Right hindlimb (tissue), 1 donor: ENCODE results near the gene DOK5.
"Not testable (repeated sequence)": the region's sequence is repeated elsewhere in the genome, so short reads cannot be mapped to it uniquely, and the experiment has no call there.

Source experiments
- DNase-seq: peaks from one replicate; pipeline ENCODE4 v3.0.0-alpha.2; 2018

DOK5 gene

GRCh38 chr20:54472607-54473006, 2.8 kb upstream of the DOK5 start:
- DNase-seq: no peak

GRCh38 chr20:54473340-54473739, 2.1 kb upstream of the DOK5 start:
- DNase-seq: no peak

DNA sequence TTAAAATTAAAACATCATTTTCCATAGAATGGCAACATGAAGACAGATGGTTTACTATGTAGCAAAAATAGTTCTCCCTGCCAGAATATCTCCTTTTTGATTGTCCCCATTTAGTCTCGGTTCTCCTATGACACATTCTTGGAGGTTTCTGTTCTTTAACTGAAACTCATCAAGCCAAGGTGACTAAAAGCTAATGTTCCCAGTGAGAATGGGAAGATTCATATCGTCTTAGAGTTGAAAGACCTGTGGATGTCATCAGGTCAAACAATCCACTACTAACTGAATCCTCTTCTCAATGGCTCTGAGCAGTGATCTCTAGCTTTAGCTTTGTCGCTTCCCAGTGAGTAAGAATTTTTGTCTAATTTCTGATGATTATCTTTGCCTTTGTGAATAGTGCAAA, 1.3 kb upstream of the DOK5 start:
- no peak for DNase-seq

GRCh38 chr20:54474866-54475265, 527 bp upstream of the DOK5 start:
- DNase-seq: no peak

DNA sequence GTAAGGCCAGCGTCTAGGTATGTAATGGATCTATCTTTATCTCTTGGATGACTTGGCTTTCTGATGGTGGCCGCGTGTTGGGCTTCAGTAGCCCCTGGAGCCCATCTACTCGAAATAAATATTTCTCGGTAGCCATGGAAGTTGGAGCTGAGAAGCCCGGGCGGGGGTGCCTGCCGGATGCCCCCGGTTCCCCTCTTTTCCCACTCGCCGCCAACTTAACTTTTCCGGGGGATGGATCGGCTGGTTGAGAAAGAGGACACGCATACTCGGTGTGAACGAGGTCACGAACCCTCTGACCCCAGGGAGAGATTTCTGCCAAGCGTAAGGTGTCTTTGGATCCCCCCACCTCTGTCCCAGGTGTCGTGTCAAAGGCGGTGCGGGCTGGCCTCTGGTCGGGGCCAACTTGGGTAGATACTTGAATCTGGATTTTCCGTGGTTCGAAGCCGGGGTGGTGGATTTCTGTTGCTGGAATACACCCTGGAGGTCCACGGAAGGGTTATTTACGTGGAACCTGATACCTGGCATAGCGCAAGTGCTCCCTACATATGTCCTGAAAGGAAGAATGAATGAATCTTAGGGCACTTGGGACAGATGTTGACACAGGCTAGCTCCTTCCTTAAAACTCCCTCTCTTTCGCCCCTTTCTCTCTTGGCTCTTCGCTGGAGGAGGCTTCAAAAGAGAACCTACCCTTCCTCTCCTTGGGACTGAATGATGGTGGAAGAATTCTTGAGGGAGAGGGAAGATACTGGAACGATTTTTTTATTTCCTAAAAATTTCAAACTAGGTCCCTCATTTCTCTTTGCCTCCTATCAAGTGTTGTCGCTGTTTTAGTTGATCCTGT, 996 bp downstream of the DOK5 start:
- peak; percentile 52 for DNase-seq

- DNase-seq: no peak
These were observed 2.0 kb downstream of the DOK5 start for GRCh38 chr20:54477191-54477955.

- no peak for DNase-seq
These were observed 3.9 kb downstream of the DOK5 start for GRCh38 chr20:54479138-54479906.

GRCh38 chr20:54479937-54480336, 4.5 kb downstream of the DOK5 start:
- DNase-seq: not testable (repeated sequence)

DNA sequence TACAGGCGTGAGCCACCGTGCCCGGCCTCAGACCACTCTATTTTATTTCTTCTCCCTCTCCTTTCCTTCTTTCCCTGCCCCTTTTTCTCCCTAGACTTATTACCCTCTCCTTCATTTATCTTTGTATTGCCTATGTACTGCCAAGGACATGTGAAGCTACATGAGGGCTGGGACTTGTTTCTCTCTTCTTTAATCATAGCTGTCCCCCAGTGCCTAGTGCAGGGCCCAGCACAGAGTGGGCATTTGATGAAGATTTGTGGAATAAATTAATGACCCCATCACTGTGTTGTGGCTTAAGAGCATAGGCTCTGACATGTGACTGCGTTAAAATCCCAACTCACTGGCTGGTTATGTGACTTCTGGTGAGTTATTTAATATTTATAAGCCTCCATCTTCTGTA, 6.0 kb downstream of the DOK5 start:
- DNase-seq: no peak

DNA sequence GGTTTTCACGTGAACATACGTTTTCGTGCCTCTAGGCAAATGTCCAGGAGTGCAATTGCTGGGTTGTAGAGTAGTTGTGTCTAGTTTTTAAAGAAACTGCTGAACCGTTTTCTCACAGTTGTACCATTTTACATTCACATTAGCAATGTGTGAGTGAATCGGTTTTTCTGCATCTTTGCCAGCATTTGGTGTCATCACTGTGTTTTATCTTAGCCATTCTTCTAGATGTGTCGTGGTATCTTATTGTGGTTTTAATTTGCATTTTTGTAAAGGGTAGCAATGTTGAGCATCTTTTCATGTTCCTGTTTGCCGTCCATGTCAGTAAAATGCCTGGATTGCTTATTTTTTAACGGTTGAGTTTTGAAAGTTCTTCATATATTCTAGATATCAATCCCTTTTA, 10.2 kb downstream of the DOK5 start:
- no peak for DNase-seq

GRCh38 chr20:54486585-54486984, 11.2 kb downstream of the DOK5 start:
- DNase-seq: no peak

- no peak for DNase-seq
These were observed 13.0 kb downstream of the DOK5 start for GRCh38 chr20:54488442-54488841.

- DNase-seq: no peak
These were observed 16.1 kb downstream of the DOK5 start for GRCh38 chr20:54491506-54491905.

DNA sequence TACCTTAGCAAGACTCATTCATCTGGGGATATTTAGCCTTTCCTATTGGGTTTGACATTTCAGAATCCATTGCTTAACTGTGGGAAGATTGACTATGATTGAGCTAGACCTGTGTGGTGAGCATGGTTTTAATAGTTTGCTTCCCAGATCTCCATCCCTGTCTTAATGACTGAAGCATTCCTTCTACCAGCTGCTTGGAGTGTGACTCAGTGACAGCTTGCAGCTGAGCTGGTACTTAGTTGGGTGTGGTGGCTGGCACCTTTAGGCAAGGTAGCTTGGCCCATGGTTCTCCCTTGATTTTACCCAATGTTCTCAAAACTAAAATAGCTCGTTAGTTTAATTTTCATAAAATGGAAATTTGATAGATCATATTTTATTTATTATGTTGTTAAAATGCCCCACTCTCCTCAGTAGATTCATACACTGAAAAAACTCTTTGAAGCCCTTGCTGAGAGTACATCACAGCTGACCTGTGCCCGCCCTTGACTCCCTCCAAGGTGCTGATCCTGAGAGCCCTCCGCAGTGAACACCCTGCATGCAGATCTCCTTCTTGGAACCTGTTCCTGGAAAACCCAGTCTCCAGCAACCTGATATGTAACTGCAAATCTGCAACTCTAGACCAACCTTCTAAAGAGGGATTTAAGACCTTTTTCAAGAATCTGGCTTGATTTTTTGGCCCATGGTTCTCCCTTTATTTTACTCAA, 19.1 kb downstream of the DOK5 start:
- no peak for DNase-seq

GRCh38 chr20:54497931-54498718, 22.7 kb downstream of the DOK5 start:
- no peak for DNase-seq

DNA sequence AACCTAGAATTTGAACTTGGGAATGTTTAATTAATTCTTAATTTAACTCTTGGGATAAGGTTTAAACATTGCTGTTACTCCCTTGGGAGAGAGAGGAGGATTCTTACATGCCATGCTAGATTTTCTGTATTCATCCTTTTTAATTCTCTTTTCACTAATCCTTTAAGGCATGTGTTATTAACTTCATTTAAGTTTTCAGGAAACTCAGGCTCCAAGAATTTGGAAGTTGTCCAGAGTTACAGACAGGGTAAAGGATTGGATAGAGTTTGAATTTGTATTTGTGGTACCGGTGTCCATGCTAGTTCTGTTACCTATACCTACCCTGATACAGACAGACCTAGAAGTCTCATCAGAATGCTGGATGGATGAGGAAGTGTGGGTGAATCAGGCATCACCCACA, 23.7 kb downstream of the DOK5 start:
- DNase-seq: no peak

DNA sequence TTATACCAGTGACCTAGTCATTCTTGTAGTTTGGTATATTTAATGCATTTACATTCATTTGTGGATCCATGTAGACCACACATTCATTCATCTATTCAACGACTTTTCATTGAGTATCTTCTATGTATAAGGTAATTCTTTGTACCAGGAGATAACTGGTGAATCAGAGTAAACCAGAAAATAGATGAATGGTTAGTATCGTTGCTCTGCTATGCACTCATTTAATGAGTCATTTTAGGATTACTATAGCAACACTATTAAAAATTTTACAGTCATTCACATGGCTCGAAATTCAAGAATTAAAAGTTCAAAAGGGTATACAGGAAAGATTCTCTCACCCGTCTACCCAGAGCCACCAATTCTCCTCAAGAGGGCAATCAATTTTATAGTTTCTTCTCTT, 26.8 kb downstream of the DOK5 start:
- DNase-seq: no peak

DNA sequence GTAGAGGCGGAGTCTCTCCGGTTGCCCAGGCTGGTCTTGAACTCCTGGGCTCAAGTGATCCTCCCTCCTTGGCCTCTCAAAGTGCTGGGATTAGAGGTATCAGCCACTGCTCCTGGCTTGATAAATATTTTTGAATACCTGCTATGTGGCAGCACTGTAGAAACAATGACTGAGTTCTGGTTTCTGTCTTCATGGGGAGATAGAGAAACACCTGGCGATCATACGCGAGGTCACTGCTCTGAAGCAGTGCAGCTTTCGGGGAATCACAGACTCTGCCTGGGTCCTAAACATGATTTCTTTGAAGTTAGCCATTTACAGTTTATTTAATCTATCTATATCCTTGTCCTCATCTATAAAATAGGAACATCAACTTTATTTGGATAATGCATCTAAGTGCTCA, 31.2 kb downstream of the DOK5 start:
- DNase-seq: no peak

DNA sequence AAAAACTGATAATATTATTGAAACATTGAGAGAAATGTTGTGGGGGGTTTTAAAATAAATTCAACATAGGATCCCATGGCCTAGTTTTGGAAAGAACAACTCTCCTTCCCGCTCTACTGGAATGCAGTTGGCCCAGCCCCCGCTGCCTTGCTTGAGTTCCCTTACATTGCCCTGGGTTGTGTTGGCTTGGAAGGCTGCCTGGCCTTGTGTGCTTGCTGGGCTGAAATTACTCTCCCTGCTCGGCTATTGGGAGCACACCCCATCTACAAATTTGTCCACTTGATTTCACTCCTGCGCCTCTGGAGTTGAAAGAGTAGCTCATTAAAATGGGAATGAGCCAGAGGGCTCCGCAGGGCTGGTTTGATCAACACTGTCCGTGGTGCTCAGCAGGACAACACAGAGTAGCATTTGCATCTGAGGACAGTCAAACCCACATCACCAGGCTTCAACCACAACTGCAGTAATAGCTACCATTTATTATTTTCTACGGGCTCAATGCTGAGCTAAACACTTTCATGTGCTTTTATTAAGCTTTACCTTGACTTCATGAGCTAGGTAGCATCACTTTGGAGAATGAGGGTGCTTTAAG, 35.2 kb downstream of the DOK5 start:
- DNase-seq: peak; percentile 65

DNA sequence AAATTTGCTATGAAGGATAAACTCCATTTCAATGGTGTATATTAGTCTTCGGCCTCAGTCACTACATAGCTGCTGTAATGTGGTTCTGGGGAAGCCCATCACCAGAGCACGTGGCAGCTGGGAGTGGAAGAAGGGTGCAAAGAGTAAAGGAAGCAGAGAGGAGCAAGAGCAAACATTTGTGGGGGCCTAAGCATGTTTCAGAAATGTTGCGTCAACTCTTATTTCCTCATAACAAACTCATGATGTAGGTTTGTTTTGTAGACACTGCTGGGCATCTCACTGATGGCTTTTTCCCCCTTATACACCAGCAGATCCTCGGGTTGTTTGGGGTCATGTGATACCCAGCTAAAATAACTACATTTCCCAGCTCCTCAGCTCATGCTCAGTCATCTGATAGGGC, 37.3 kb downstream of the DOK5 start:
- no peak for DNase-seq

DNA sequence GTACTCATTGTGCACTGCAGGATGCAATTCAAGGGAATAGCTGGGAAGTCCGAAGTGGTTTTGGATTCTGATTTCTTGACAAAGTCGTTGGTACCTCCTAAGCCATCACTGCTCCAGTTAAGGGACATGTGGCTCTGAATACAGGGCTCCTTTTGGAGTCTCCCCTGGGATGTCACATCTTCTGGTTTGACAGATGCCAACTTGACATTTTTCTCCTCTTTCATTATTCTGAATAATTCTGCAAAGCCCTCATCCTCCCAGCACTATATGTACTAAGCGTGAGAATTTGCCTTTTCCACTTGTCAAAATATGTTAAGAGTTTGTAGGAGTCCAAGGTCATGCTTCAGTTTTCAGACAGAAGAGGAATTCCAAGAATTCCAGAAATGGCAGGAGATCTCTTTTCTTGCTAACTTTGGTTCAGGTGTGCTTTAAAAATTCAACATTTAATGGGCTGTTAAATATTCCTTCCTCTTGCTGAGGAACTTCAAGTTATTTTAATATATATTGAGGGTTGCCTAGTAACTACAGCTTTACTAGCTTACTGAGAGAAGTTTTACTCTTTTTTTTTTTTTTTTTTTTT, 38.7 kb downstream of the DOK5 start:
- no peak for DNase-seq
